B cell (primary cell): ENCODE measurements around the gene FKBP8. TPM values are rescaled to one million over a fixed set of nuclear protein-coding genes. Genes with fewer than 3 reads are reported as not detected.

Source experiments
- ATAC-seq: fragments of 200-7000 bp; cut with Tn5 transposase; one replicate; pipeline ENCODE4 v1.10.0; 2021; ENCODE audit warnings: low read depth, mild to moderate bottlenecking, moderate number of reproducible peaks, moderate library complexity
- CTCF ChIA-PET: fragments of 350-600 bp; sonication (Branson Sonifier 250); formaldehyde crosslinking; loops from one replicate; lab custom pipeline; 2021; ENCODE audit warnings: antibody characterized with exemption, inconsistent platforms; lab: Charles Lee
- POLR2A ChIA-PET: fragments of 350-600 bp; sonication (Branson Sonifier 250); formaldehyde crosslinking; loops from one replicate; lab custom pipeline; 2021; ENCODE audit warnings: antibody characterized with exemption; lab: Charles Lee
- DNase-seq: peaks from one replicate; pipeline ENCODE4 v3.0.0; 2013
- H2AFZ ChIP-seq: 2 replicates; pipeline ENCODE4 v1.6.1; 2012; ENCODE audit warnings: mild to moderate bottlenecking, low read depth, low read length; ENCODE audit not compliant: insufficient read depth, poor library complexity, severe bottlenecking
- H3K27ac ChIP-seq, 2 donors: 1 replicate in 1 of 2; 2 replicates in 1 of 2; pipeline ENCODE4 v1.5.1; 2012 to 2013; ENCODE audit warnings: low read length in 2 of 2, mild to moderate bottlenecking in 2 of 2, moderate library complexity in 1 of 2
- H3K27me3 ChIP-seq, 4 experiments: fragments of 200-600 bp in 1 of 4; sonication (generic) in 1 of 4; replicated peaks in 1 of 4; 1 replicate in 2 of 4; 2 replicates in 2 of 4; pipeline versions ENCODE4 v1.6.1 to v1.7.0; 2013 to 2016; ENCODE audit warnings: low read length in 3 of 4, mild to moderate bottlenecking in 2 of 4, mixed read lengths in 1 of 4, moderate library complexity in 1 of 4; ENCODE audit not compliant: insufficient read depth in 4 of 4, control insufficient read depth in 3 of 4; ENCODE audit errors: control extremely low read depth in 1 of 4
- H3K36me3 ChIP-seq, 2 experiments: replicated peaks in 1 of 2; 1 replicate in 1 of 2; 2 replicates in 1 of 2; pipeline versions ENCODE4 v1.6.1 to v1.7.1; 2013; ENCODE audit warnings: low read length in 1 of 2; ENCODE audit not compliant: insufficient read depth in 2 of 2, control insufficient read depth in 1 of 2; ENCODE audit errors: control extremely low read depth in 1 of 2, extremely low read depth in 1 of 2
- H3K4me1 ChIP-seq, 2 donors: fragments of 200-600 bp in 1 of 2; sonication (generic) in 1 of 2; 1 replicate in 1 of 2; 2 replicates in 1 of 2; pipeline versions ENCODE4 v1.5.1 to v1.6.1; 2013 to 2017; ENCODE audit warnings: low read length in 2 of 2; ENCODE audit not compliant: control insufficient read depth in 2 of 2, insufficient read depth in 2 of 2
- H3K4me2 ChIP-seq: replicated peaks from 2 replicates; pipeline ENCODE3; 2012; ENCODE audit warnings: mild to moderate bottlenecking, low read depth, low read length; ENCODE audit not compliant: poor library complexity, severe bottlenecking
- H3K4me3 ChIP-seq, 5 experiments: fragments of 200-600 bp in 1 of 5; sonication (generic) in 1 of 5; 1 replicate in 3 of 5; 2 replicates in 2 of 5; pipeline versions ENCODE4 v1.5.1 to v1.7.0; 2011 to 2016; ENCODE audit warnings: low read length in 4 of 5, mild to moderate bottlenecking in 4 of 5, low read depth in 2 of 5, control low read depth in 1 of 5, moderate library complexity in 1 of 5; ENCODE audit not compliant: insufficient read depth in 1 of 5; ENCODE audit errors: control extremely low read depth in 1 of 5, extremely low read depth in 1 of 5
- H3K79me2 ChIP-seq: fragments of 200-600 bp; sonication (generic); one replicate; pipeline ENCODE4 v1.6.0; 2016; ENCODE audit warnings: low read length; ENCODE audit not compliant: control insufficient read depth, insufficient read depth
- H3K9ac ChIP-seq: fragments of 200-600 bp; sonication (generic); 2 replicates; pipeline ENCODE4 v1.6.1; 2017; ENCODE audit warnings: mild to moderate bottlenecking, low read length, moderate library complexity
- H3K9me3 ChIP-seq, 3 donors: one replicate each; pipeline versions ENCODE4 v1.6.1 to v1.7.1; 2013; ENCODE audit warnings: low read length in 2 of 3; ENCODE audit not compliant: control insufficient read depth in 2 of 3, insufficient read depth in 1 of 3; ENCODE audit errors: control extremely low read depth in 1 of 3
- H4K20me1 ChIP-seq: 2 replicates; pipeline ENCODE4 v1.6.0; 2012; ENCODE audit warnings: mild to moderate bottlenecking, low read length; ENCODE audit not compliant: insufficient read depth, control insufficient read depth, poor library complexity, severe bottlenecking
- H3K27ac Mint-ChIP-seq: one replicate; pipeline ENCODE4 v1.8.0; 2021; ENCODE audit warnings: mixed read lengths
- H3K27me3 Mint-ChIP-seq: one replicate; pipeline ENCODE4 v1.8.0; 2021; ENCODE audit warnings: mixed read lengths
- H3K4me1 Mint-ChIP-seq: one replicate; pipeline ENCODE4 v1.8.0; 2021; ENCODE audit warnings: mixed read lengths
- H3K4me3 Mint-ChIP-seq: one replicate; pipeline ENCODE4 v1.8.0; 2021; ENCODE audit warnings: mixed read lengths
- H3K9me3 Mint-ChIP-seq: one replicate; pipeline ENCODE4 v1.8.0; 2022; ENCODE audit warnings: mixed read lengths; ENCODE audit not compliant: insufficient read depth
- CTCF ChIP-seq: fragments of 200-600 bp; IDR thresholded peaks from one replicate; pipeline ENCODE4 v1.8.0; 2022; ENCODE audit warnings: antibody characterized with exemption, mild to moderate bottlenecking
- EZH2 ChIP-seq: IDR thresholded peaks from 2 replicates; pipeline ENCODE4 v1.6.1; 2012; ENCODE audit warnings: borderline replicate concordance, low read depth, mild to moderate bottlenecking, moderate library complexity, low read length; ENCODE audit not compliant: insufficient read depth, poor library complexity, severe bottlenecking
- WGBS: methylation state at CpG from one replicate; pipeline ENCODE4 v1.1.5; 2013; ENCODE audit warnings: missing lambda C conversion rate; ENCODE audit not compliant: insufficient coverage; 5-methylcytosine and 5-hydroxymethylcytosine counted together
- intact Hi-C: fragments of 100-400 bp; cut with micrococcal nuclease; formaldehyde crosslinking; loops from one replicate; pipeline ENCODE4 v1.10.0; 2022
- polyA plus RNA-seq: library from polyadenylated mRNA; depleted of rRNA; stranded (reverse); fragments of >200 nt; gene quantifications from 2 replicates; pipeline ENCODE4 v1.2.3, GENCODE V29; 2012
- total RNA-seq, 2 donors: library from RNA; stranded (reverse); fragments of 120-200 nt in 1 of 2; gene quantifications; 1 replicate in 1 of 2; 2 replicates in 1 of 2; pipeline versions ENCODE4 v1.2.3 to v1.2.4, GENCODE V29; 2013 to 2022

The FKBP8 gene
- total and polyA plus RNA-seq, 2 donors (not counting 1 experiment from before 2014, with no cell fraction given), result 148 to 163 TPM

DNA sequence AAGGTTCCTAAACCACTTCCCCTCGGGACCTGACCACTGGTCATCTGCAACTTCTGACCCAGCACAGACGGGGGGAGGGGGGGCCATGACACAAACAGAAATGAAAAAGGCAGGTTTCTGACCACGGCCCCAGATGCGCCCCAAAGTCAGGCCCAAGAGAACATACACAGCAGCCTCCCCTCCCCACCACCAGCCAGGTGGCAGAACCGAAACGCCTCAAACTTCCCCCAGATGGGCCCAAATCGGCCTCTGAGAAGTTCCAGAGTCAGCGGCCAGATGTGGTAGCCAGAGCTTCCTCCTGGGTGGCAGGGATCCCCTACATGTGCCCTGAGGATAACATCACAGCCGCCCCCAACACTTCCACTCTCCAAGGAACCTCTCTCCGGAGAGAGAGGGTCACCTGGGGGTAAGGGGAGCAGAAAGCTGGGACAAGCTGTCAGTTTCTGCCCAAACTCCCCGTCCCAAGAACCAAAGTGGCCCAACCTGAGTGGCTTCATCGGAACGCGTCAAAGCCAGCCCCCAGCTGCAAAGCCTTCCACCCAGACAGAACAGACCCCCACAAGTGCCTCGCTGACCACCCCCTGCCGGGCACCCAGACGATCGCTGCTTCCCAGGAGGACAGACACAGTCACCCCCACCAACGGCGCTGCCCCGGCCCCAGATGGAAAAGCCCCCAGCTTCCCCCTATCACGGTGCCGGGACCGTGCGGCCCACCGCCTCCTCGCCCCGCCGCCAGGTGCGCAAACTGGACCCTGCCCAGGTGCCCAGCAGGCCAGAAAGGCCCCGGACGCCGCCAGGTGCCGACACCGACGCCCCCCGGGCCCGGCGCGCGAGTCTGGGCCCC, 22.3 kb downstream of the FKBP8 start:
- peaks cover 7 to 27% of the 10 kb centered on the region in 2 donors for H3K4me1 ChIP-seq
- TF ChIP-seq CTCF, result no peak
- no peak for TF ChIP-seq EZH2

More for the DNA sequence above, 22.3 kb downstream of the FKBP8 start:
- no peak for ATAC-seq
- peak overlapping the region; percentile 95 to 98 for H3K27ac ChIP-seq
- H3K27me3 Mint-ChIP-seq, result no peaks in the 10 kb centered on the region
- peaks cover 0 to 1% of the 10 kb centered on the region in 2 experiments for H3K36me3 ChIP-seq
- intact Hi-C loops, result loop anchor here (5.0 kb wide), 4 partner anchors 326 to 1294 kb away; partner anchors contain the start of genes ARMC6, MPV17L2, OCEL1 and SUGP2
- H3K9ac ChIP-seq, result peak overlapping the region; percentile 99
- peak overlapping the region; percentile 74 to 97 (median 89) for H3K4me3 ChIP-seq
- peak overlapping the region; percentile 90 for H3K4me3 Mint-ChIP-seq
- peaks cover 42% of the 10 kb centered on the region for H4K20me1 ChIP-seq
- peaks cover 23% of the 10 kb centered on the region for H3K4me1 Mint-ChIP-seq
- peak overlapping the region; percentile 97 for H3K4me2 ChIP-seq
- under 1% methylated on average over 39 of the region's 41 CpGs for WGBS
- H3K27ac Mint-ChIP-seq, result peak overlapping the region; percentile 95
- no peaks in the 10 kb centered on the region for H3K9me3 ChIP-seq
- DNase-seq, result peak; percentile 82
- H3K27me3 ChIP-seq, result no peaks in the 10 kb centered on the region
- peak overlapping the region; percentile 80 for H2AFZ ChIP-seq
- ChIA-PET CTCF (interaction anchor here (1.0 to 4.4 kb wide), 14 partner anchors 8 to 335 kb away, joined by 3 to 47 read pairs (median 6); partner anchors contain the start of genes KXD1, REX1BD and UBA52), POLR2A (interaction anchor here (0.7 to 4.2 kb wide), 6 partner anchors 22 to 398 kb away, joined by 3 to 44 read pairs (median 12); partner anchors contain the start of genes COPE, DDX49, FKBP8 and KXD1)
- H3K79me2 ChIP-seq, result peaks cover 56% of the 10 kb centered on the region
- no peaks in the 10 kb centered on the region for H3K9me3 Mint-ChIP-seq
